Measurements from ENCODE around the gene TSPOAP1.

Gene TSPOAP1

DNA sequence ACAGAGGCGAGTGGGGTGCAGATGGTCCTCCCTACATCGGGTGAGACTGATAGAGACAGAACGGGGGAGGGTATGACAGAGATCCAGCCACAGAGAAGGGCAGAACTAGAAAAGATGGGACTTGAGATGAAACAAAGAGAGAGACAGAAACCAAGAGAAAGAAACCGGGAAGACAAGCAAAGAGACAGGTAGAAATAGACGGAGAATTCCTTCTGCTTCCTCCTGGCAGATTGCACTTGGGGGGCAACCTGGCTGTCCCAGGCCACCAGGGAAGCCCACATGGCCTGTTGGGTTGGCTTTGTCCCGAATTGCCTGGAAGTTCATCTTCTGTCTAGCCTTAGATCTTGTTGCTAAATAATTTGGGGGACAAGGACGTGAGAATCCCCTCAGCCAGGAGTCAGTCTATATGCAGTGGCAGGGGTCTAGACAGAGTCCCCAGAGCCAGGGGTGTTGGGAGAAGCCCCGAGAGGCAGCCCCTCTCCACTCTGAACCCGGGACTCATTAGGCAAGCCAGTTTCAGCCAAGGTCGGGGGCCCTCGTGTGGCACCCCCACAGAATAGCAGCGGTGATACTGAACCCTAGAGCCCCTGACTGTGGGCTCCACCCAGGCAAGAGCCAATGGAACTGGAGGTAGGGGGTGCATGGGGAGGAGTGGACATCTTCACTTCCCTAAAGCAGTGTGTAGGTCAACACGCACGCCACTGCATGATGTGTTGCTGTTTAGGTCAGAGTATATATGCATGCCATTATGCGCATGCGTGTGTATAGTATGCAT, 627 bp upstream of the TSPOAP1 start:
- DNase-seq = no peak

DNA sequence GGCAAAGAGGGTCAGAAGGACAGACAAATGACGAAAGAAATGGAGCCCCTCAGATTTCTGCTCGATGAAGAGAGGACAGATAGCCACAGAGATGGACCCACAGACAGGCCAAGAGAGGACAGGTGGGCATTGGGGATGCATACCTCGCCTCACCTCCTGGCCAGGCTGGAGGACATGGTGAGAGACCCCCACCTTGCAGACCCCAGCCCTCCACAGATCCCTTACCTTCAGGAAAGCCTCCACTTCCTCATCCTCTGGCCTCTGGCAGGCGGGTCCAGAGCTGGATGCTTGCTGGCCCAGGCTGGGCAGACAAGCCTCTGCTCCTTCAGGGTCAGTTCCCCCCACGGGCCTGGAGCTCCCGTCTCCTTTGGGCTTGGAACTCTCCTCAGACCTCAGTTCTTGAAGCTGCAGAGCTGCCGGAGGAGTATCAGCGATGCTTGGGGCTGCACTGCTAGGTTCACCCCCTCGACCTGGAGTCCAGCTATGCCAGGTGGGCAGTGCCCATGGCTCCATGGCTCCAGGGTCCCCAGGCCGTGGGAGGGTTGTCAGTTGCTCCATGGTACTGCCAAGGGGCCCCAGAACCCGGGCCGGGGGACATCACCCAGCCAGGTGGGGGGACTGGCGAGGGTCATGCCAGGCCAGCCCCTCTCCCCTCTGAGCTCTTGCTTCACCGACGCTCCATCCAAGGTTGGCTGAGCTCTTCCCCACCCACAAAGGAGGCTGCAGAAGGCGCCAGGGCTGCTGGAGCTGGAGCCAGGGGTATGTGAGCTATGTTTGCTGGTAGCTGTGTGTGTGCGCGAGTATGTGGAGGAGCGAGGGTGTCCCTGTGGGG, 1.0 kb downstream of the TSPOAP1 start:
- DNase-seq = no peak

DNA sequence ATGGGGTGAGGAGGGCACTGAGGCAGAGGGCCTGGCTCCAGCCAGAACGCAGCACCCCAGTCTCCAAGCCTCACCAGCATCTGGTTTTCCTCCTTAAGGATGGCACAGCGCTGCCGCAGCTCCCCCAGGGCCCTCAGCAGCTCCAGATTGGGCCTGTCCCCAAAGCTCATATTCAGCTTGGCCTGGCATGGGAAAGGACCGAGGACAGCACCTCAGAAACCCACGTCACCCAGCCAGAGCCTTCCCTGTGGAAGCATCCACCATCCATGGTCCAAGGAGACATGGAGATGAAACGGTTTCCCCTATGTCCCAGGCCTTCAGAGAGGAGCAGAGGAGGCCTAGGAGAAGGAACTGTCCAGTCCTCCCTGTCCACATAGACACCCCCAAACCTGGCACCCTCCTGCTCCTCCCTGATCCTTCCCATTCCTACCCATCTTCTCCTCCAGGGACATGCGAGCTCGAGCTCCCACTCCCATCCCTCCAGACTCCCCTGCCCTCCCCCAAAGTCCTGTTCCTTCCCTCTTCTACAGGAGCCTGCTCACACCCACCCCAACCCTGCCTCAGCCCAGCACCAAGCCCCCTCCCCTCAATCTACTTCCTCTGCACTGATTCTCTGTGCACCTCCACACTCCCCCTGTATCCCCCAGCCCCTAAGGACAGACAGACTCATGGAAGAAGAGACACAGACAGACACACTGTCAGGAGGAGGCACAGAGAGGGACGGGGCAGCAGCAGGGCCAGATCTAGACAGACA, 1.8 kb downstream of the TSPOAP1 start:
- no peak for DNase-seq

DNA sequence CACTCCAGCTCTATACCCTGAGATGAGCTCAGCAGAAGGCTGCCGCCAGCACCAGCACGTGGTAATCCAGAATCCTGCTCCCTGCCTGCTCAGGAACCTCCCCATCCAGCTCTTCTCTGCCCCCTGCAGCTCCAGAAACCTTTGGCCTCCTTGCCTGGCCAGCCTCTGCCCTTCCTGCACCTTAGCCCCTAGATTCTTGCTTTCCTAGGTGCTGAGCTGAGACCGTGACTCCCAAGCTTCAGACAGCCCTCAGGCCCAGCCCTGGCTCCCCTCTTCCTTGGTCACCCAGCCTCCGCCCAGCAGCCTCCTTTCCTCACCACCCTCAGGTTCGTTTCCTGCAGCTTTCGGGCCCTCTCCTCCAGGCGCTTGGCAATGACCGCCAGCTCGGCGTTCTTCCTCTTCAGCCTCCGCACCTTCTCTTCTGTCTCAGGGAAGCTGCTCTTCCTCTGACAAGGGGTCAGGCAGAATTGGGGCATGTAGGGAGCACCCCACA, 2.6 kb downstream of the TSPOAP1 start:
- no peak for DNase-seq

DNA sequence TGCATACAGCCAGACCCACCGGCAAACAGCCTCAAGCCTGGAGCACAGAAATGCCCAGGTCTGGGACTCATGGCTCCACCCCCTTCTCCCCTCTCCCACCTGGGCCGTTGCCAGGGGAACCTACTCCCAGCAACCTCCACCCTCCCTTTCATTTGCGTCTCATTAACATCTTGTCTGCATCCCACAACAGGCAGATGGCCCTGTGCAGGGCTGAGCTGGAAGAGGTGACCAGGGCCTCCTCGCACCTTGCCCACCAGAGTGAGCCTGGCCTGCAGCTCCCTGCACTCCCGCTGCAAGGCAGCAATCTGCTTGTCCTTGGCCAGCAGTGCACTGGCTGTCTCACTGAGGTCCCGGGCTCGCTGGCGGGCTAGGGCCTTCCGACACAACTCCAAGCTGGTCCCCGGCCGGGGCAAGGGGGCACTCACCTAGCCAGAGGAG, 3.3 kb downstream of the TSPOAP1 start:
- no peak for DNase-seq

DNA sequence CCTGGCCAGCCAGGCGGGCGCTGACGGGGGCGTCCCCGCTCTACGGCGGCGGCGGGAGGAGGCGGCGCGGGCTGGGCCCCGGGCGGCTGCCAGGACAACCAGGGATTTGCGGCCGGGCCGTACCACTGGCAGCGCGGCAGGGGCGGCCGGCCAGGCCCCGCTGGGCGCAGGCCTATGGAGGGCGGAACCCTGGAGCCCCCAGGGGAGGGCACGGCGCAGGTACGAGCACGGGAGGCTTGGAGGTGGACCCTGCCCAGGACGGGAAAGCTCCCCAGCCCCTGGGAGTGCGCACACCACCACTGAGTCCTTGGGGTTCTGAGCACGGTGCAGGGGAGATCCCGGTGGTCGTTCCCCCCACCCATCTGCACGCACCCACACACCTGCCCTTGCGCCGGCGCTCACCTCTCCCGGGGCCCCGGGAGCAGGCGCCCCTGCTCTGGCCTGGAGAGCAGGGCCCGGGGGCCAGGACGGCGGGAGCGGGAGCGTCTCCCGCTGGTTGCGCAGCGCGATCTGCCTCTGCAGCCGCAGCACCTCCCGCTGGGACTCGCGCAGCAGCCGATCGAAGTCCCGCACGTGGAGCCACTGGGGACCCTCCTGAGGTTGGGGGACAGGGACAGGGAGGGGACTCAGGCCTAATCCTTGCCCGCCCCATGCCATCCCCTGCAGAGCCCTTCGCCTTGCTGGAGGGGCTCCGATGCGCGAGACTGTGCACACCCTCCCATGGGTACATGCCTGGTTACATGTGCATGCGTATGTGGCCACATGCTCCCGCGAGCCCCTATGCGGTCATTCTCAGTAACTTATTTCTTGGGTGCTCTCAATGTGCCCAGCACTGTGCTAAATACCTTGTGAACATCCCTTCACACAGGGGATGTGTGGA, 3.9 kb downstream of the TSPOAP1 start:
- DNase-seq = no peak

DNA sequence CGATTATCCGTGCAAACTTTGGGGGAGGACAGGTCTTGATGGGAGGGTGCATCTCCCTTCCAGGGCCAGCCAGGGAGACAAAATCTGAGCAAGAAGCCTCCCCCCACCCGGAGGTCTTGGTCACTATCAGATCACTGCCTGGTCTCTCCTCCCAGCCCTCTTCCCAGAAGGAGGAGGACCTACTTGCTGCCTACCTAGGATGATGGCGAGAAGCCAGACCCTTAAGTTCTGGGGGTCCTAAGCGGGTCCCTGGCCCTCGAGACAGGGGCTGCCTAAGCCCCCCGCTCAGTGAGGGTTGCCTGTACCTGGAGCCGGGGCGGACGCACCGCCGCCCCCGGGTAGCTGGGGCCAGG, 4.6 kb downstream of the TSPOAP1 start:
- no peak for DNase-seq

DNA sequence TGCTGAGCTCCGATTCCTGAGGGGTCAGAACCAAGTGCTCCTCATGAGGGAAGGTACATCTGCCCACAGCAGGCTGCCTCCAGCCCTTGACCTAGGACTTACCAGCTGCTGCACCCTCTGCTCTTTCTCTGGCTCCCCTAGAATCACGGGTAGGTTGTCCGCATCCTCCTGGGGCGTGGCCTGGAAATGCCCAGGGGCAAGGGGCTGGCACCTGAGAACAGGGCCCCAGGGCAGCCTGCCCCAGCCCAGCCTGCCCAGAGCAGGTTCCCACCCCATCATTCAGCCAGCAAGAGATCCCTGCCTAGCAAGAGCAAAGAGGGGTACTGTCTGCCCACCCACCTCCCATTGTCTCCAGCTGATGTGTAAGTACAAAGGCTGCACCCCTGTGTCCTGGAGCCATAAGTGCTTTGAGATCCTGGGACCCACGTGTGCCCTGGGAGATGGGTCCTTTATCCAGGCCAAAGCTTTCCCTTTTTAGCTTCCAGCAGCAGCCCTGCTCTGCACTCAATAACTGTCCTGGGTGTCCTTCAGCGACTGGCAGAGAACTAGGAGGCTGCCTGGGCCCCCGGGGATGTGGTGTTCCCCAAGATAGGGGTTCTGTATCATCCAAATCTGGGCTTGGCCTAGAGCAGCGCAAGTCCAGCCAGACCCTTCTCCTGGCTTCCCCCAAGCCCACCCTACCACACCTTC, 5.1 kb downstream of the TSPOAP1 start:
- no peak for DNase-seq

DNA sequence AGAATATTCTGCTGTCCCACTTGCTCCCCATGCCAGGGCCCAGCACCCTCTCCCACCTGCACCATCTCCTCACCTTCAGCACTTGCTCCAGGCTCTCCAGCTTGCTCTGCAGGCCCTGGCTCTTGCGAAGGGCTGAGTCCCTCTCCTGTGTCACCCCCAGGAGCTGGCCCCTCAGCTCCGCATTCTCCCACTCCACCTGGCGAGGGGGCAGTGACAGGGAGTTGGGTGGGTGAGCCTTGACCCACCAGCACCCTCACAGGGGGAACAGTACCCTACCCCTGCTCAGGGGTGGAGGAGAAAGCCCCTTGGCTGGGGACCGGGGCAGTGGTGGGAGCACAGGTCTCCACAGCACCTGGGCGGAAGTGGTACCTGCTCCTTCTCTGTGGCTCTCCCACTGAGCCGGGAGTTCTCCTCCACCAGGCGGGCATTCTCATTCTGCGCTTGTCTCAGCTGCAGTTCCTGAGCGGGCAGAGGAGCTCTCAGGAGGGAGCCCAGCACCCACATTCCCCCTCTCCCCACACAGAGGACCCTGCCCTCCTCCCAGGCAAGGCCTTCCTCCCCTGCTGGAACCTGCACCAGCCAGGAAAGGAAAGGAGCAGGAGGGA, 5.9 kb downstream of the TSPOAP1 start:
- no peak for DNase-seq

DNA sequence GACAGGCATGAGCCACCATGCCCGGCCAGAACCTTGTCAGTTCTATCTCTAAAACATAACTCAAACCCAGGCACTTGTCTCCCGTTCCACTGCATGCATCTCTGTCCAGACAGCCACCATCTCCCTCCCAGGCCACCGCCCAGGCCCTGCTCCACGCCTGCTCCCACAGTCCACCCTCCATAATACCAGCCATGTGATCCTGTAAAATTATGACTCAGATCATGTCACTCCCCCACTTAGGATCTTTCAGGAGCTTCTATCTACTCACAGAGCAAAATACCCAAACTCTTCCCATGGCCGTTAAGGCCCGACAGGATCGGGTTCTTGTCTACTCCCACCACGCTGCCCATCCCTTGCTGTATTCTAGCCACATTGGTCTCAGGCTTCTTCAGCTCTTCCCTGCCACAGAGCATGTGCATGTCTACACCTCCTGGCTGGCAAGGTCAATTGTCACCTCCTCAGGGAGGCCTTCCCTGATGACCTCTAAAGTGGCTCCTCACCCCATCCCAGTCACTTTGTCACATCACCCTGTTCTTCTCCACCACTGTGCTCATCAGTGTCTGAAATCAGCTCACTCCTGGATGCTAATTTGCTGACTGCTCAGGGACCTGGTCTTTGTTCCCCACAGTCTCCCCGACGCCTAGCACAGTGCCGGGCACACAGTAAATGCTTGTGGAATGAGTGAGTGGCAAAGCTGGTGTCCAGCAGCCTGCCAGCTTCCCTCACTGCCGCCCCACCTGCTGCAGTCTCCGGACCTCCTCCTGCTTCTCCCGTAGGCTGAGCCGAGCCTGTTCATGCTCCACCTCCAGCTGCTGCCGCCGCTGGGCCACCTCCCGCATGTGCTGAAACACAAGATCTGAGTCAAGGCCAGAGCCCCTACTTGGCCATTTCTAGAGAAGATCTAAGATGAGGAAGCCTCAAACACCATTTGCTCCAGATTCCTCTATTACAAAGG, 6.7 kb downstream of the TSPOAP1 start:
- DNase-seq = no peak

DNA sequence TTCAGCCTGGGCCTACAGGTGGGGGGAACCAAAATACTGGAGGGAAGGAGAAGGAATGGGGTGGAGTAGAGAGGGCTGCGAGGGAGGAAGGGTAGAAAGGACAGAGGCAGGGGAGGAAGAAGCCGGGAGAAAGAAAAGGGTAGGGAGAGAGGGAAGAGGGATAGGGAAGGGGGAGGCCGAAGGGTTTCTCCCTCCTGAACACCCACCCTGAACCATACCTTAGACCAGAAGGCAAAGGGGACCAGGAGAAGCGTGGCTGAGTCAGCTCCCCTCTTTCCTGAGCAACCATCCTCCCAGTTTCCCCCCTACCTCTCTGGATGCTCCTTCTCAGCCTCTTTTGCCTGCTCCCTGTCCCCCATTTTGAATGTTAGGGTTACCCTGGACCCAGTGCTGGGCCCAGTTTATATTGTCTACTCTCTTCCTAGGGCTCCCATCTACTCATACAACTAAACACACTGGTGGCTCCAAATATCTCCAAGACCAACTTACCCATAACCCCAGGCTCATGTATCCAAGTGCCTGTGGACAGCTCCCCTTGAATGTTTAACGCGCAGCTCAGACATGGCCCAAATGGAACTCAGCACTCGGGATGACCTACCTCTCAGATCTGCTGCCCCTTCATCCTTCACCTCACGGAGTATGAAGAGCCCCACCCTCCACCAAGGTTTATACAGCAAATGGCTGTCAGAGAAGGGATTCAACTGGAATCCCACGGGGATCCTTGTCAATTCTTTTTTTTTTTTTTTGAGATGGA, 7.8 kb downstream of the TSPOAP1 start:
- no peak for DNase-seq

DNA sequence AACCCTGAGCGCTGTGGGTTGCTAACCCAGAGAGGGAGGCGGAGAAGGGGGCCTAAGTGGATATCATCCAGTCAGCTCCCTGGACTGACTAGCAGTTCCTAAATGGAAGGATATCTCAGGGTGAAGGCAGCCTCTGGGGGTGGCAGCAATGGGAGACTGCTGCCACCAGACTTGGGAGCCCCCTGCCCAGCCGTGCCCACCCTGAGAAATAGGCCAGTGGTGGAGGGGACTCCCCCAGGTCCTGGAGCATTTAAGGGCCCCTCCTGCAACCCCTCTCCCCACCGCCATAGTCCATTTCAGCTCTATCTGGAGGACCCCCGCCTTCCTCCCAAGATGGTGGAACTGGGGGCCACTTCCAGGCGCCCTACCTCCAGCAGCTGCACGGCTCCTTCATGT, 8.4 kb downstream of the TSPOAP1 start:
- DNase-seq = no peak

DNA sequence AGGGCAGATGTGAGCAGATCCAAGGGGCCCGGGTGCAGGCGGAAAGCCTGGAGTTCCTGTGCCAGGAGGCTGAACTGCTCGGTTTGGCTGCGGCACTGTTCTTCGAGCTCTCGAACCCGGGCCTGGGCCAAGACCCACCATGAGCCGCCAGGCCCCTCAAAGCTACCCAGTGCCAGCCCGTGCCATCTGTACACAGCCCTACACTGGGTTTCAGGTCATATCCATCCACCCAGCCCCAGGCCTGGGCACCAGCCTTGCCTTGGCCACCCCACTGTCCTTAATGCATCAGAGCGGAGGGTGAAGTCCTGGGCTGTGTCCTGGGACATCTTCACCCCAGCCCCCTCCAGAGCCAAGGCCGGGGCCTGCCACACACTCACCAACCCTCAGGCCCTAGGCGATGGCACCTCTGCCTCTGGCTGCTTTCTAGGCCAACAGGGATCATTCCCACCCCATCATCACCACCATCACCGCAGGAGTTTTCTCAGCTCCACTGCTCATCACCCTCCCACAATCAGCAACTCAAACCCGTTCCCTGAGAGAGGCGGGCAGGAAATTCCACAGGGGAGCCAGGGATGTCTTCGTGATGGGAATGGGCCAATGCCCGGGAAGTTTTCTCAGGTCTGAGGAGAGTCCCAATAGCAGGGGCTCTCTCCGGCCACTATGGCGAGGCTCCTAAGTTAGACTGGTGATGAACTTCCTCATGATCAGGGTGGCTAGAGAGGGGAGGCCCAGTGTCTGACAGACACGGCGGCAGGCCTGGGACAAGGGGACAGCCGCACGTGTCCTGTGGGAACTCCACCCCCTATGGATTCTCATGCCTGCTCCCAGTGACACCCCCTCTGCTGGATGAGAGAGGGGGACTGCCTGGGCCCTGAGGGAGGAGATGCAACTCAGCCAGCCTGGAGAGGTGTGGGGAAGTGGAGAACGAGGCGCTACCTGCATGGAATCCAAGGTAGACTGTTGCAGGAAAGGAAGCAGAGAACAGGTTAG, 9.1 kb downstream of the TSPOAP1 start:
- DNase-seq = no peak

DNA sequence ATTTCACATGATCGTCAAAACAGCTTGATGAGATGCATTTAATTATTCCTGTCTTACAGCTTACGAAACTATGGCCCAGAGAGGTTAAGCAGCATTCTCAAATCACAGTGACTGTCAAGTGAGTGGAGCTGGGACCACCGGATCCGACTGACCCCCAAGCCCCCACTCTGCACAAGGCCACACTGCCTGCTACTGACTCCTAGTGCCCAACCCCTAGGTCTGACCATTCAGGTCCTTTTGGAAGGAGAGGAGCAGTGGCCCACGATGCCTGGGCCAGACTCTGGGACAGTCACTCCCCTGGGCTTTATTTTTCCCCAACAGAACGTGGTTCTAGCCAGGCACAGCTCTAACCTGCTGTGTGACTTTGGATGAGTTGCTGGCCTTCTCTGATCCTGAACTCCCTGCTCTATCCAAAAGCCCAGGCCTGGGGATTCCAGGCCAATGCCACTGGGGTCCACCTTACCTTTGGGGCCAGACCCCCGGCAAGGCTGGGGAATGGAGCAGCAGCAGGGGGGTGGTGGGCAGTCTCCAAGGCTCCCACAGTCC, 9.9 kb downstream of the TSPOAP1 start:
- DNase-seq = no peak

DNA sequence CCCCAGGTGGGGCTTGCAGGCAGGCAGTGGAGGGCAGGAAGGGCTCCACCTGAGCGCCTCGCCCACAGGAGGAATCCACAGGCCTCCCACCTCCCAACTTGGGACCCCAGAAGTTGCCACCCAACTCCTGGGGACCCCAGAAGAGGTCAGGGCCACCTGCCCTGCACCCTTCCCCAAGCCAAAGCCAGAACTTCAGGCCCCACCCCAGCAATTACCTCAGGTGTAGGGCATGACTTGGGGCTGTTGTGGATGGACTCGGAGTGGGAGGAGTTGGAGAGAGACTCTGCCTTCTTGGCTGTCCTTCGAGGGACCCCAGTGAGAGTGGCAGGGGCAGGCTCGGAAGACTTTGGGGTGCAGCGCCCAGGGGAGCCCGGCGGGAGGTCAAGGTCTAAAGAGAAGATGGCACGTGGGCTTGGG, 10.5 kb downstream of the TSPOAP1 start:
- no peak for DNase-seq

DNA sequence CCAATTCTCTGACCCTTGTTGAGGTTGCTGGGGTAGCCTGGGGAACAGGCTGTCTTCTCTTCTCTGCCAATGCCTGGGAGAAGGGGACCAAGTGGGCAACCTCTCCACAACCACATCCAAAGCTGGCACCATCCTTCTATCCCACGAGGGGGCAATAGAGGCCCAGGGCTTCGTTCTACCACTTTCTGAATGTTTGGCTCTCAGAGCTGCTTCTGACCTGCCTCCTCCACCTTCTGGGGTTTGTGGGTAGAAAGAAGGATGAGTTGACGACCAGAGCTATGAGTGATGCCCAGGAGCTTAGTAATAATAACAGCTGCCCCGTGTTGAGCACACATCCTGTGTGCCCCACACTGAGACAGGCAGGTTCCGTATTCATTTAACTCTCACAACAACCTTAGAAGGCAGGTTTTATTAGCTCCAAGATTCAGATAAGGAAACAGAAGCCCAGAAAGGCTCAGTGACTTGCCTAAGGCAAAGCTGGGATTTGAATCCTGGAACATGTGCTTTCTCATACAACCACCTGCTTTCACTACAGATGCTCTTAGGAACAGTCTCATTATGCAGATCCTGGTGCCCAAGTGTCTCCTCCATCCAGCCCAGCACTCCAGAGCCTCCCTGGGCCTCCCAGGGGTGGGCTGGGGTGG, 11.1 kb downstream of the TSPOAP1 start:
- no peak for DNase-seq

DNA sequence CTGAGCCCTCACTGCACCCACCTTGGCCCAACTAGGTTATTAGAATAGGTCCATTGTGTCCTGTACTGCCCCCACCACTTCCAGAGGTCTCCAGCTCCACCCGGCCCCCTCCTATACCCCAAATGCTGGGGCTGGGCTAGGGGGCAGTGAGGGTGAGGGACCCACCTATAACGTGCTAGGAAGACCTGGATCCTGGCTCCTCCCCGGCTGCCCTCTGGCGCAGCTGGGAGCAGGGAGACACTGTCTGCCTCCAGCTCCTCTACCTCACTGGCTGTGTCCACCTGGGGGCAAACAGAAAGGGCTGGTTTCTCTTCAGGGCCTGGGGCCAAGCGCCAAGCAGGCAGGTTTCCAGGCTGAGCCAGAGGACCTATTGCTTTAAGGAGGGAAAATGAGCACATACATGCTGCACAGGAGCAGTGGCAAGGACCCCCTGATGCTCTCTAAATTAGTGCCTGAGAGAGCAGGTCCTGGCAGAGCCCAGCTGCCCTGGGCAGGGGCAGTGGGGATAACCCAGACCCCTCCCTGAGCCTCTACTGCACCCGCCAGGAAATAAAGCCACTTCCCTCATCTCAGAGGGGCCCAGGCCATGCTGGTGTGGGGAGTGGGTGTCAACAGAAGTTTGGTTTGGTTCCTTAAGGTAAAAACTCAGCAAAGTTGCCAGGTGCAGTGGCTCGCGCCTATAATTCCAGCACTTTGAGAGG, 12.2 kb downstream of the TSPOAP1 start:
- no peak for DNase-seq
